K562 (cell line): Measurements from ENCODE around the gene BRAT1. TPM values are rescaled to one million over a fixed set of nuclear protein-coding genes. Genes with fewer than 3 reads are reported as not detected.

Experiments
- TAL1 ChIP-seq: fragments of 450-650 bp; IDR thresholded peaks from 2 replicates; pipeline ENCODE4 v1.6.1; 2016; ENCODE audit warnings: mild to moderate bottlenecking
- polyA plus RNA-seq, 8 experiments: library from polyadenylated mRNA; depleted of rRNA in 4 of 8; stranded (reverse) in 5 of 8; unstranded in 3 of 8; fragments of >200 nt; fragmentation: Nextera tagmentation in 2 of 8; fragmentation: Illumina TruSeq in 1 of 8; extraction: Ambion mirVana in 2 of 8; extraction: Trizol in 1 of 8; gene quantifications; 2 replicates each; pipeline versions ENCODE4 v1.2.1 to v1.2.3, GENCODE V29; 2011 to 2014; ENCODE audit warnings: inconsistent platforms in 1 of 8, missing spikeins in 1 of 8
- total RNA-seq, 7 experiments: library from RNA; depleted of rRNA in 6 of 7; stranded (reverse); fragments of >200 nt in 6 of 7; fragmentation: Illumina TruSeq in 2 of 7; extraction: Trizol in 2 of 7; gene quantifications; 2 replicates each; pipeline versions ENCODE4 v1.2.1 to v1.2.3, GENCODE V29; 2011 to 2021; ENCODE audit warnings: low replicate concordance in 1 of 7
- TF ChIP-seq, protein P1 (sequence below), 2 experiments: fragments of 450-650 bp; formaldehyde crosslinking in 1 of 2; IDR thresholded peaks; 2 replicates each; pipeline versions ENCODE4 v1.4.0 to v1.6.1; 2014 to 2020; ENCODE audit warnings: mild to moderate bottlenecking in 2 of 2, borderline replicate concordance in 1 of 2, low read depth in 1 of 2
- TF ChIP-seq, protein P2 (sequence below): IDR thresholded peaks from 3 replicates; pipeline ENCODE4 v1.6.1; 2011; ENCODE audit warnings: borderline replicate concordance, mild to moderate bottlenecking; ENCODE audit not compliant: insufficient read length, insufficient read depth

Gene BRAT1
- total and polyA plus RNA-seq, 9 of the 15 experiments (the other 6 are each of a cell fraction or from before 2014, with no cell fraction given): 0.13 to 49.6 (median 10.5) TPM

DNA sequence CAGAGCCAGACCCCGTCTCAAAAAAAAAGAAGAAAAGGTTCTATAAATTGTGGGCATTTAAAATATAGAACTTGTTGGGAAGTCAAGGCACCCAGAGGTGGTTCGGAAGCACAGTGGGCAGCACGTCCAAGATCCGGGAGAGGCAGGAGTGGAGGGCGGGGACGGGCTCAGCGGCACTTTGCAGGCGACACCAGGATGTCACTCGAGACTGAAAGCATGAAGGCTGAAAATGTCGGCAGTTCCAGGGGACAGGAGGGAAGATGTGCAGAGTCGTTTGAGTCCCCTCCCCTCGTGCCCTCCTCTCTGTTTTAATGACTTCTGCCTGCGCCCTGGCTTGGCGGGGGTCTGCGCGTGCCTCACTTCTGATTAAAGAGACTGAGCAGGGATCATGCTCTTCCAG is 34.0 kb upstream of the BRAT1 start (continued):
- TF ChIP-seq, protein P1, sequence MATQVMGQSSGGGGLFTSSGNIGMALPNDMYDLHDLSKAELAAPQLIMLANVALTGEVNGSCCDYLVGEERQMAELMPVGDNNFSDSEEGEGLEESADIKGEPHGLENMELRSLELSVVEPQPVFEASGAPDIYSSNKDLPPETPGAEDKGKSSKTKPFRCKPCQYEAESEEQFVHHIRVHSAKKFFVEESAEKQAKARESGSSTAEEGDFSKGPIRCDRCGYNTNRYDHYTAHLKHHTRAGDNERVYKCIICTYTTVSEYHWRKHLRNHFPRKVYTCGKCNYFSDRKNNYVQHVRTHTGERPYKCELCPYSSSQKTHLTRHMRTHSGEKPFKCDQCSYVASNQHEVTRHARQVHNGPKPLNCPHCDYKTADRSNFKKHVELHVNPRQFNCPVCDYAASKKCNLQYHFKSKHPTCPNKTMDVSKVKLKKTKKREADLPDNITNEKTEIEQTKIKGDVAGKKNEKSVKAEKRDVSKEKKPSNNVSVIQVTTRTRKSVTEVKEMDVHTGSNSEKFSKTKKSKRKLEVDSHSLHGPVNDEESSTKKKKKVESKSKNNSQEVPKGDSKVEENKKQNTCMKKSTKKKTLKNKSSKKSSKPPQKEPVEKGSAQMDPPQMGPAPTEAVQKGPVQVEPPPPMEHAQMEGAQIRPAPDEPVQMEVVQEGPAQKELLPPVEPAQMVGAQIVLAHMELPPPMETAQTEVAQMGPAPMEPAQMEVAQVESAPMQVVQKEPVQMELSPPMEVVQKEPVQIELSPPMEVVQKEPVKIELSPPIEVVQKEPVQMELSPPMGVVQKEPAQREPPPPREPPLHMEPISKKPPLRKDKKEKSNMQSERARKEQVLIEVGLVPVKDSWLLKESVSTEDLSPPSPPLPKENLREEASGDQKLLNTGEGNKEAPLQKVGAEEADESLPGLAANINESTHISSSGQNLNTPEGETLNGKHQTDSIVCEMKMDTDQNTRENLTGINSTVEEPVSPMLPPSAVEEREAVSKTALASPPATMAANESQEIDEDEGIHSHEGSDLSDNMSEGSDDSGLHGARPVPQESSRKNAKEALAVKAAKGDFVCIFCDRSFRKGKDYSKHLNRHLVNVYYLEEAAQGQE (IDR thresholded peaks at IDR 0.05; ENCODE audit: borderline replicate concordance): no peak
- TF ChIP-seq, protein P1 (CRISPR knock-in tag; IDR thresholded peaks at IDR 0.05; ENCODE audit: low read depth): no peak
- TF ChIP-seq, protein P2, sequence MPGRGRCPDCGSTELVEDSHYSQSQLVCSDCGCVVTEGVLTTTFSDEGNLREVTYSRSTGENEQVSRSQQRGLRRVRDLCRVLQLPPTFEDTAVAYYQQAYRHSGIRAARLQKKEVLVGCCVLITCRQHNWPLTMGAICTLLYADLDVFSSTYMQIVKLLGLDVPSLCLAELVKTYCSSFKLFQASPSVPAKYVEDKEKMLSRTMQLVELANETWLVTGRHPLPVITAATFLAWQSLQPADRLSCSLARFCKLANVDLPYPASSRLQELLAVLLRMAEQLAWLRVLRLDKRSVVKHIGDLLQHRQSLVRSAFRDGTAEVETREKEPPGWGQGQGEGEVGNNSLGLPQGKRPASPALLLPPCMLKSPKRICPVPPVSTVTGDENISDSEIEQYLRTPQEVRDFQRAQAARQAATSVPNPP: no peak
- no peak for TF ChIP-seq TAL1
